Left renal pelvis (tissue), 4 donors: ENCODE measurements around the gene DDOST. TPM values are rescaled to one million over a fixed set of nuclear protein-coding genes. Genes with fewer than 3 reads are reported as not detected.
A peak's percentile ranks its signal among the peaks of the same experiment; 100 is the strongest.

ENCODE experiments used
- DNase-seq, 4 donors: peaks; one replicate each; pipeline ENCODE4 v3.0.0-alpha.2; 2013; ENCODE audit warnings: low read depth in 4 of 4, low spot score in 3 of 4
- polyA plus RNA-seq, 4 donors: library from polyadenylated mRNA; unstranded; fragments of 120-200 nt; gene quantifications; one replicate each; pipeline ENCODE4 v1.2.1, GENCODE V29; 2013; ENCODE audit not compliant: insufficient read length in 4 of 4

Gene DDOST
- polyA plus RNA-seq, 4 donors, result 207 to 243 (median 218) TPM

DNA sequence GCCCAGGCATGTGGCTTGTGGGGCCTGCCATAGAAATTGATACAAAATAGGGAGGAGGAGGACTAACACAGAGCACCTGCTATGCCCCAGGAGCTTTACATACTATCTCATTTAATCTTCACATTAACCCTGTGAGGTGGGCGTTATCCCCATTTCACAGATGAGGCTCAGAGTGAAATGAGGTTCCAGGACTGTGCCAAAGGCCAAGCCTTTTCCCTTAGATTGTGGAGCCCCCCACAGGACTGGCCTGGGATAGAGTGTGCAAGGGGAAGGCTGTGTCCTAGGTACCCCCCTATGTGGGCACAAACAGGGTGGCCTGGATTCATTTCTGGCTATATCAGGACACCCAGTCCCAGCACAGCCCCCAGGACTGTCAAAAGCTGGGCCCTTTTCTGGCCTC lies 2.2 kb upstream of the DDOST start:
- no peak for DNase-seq

DNA sequence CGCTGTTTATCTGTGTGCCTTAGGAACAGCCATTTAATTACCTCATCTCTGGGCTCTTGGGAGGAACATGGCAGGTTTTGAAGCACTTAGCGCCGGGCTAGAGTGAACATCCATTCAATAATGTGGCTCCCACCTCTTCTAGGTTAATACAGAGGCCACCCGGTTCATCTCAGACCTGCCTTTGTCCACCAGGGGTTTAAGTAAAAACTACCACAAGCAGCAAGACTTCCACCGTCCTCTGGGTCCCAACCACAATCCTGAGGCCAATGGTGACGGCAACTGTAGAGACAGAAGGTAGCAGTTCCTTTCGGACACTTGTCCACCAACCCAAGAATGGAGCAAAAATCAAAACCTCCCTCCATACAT lies 924 bp upstream of the DDOST start:
- no peak for DNase-seq

DNA sequence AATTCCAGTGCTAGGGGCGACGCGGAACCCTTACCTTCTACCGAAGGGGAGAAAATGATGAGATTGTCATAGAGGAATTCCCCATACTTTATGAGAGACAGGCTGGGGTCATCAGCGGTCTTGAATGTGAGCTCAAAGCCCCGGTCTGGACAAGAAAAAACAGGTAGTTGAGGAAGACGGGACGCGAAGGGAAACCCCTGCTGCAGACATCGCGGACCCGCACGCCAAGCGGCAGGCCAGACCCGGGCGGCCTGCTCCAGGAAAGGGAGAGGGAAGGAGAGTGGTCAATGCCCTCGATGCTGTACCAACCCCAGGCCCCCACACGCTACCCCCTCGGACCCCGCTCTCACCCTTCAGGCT lies 342 bp downstream of the DDOST start:
- no peak for DNase-seq

DNA sequence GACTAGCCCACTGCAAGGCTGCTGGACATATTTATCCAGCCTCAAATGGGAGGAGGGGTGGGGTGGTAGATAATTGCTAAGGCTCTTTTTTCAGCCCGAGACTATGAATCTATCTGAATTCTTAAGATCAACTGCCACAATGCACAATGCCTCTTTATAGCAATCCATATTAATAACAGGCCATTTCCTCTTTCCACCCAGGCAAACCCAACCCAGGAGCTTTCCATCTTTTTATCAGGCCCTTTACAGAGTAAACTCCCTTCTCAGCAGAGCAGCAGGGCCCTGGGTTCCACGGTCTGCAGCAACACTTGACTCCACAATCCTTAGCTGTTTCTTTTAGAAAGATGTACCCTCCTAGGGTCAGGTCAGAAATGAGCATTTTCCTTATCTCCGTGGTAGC lies 806 bp downstream of the DDOST start:
- DNase-seq, result no peak

DNA sequence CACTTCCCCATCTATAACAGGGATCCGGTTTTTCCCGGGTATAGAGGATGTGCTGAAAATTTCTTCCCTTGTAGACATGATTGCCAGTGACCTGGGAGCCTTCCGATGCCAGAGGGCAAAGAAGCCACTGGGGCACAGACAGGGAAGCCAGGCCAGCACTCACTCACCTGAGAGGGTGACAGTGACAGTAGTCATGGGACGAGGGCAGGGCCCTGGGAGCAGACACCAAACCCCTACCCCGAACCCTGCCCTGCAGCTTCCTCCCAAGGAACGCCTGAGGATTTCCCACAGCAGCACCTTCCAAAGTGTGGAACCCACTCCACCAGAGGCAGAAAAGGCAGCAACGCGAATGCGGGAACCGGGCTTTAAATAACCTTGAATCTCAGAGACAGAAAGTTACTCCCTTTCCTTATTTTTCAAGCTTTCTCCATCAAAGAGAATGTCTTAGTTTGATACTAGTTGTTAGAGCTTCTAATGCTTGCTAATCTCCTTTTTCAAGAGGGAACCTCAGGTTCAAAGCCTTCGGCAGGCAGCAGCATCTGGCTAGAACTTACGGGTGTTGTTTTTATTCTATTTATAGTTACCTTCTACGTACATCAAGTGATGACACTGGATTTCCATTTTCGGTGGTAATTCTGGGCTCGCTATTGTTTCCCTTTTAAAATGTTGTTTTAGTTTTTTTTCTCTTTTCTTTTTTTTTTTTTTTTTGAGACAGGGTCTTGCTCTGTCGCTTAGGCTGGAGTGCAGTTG lies 2.8 kb downstream of the DDOST start:
- no peak for DNase-seq

- DNase-seq, result no peak
These were observed 4.1 kb downstream of the DDOST start for GRCh38 chr1:20657024-20657423.

GRCh38 chr1:20654104-20654690 lies 7.0 kb downstream of the DDOST start:
- DNase-seq, result no peak

DNA sequence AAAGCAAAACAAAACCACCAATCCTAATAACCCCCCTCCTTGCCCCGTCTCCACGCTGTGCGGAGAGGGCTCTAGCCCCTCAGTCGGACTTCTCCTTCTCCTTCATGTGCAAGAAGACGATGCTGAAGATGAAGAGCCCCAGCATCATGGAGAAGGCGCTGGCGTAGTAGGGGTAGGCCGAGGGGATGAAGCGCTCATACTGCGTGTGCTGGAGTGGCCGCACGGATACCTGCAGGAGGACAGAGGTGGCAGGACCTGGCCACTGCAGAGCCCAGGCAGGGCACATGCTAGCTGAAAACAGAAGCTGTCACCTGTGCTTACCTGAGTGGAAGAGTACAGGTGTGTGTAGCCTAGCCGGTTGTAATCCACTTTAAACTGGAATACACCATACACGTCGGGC lies 8.9 kb downstream of the DDOST start:
- DNase-seq, result no peak

DNA sequence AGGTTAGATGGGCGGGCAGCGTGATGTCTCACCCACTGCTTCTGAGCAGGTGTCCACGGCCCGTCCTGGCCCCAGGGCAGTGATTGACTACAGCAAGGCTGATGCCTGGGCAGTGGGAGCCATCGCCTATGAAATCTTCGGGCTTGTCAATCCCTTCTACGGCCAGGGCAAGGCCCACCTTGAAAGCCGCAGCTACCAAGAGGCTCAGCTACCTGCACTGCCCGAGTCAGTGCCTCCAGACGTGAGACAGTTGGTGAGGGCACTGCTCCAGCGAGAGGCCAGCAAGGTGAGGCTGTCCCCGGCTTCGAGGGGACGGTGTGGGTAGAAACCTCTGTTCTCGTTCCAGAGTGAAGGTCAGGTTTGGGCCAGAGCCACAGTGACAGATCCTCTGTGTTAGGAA lies 12.2 kb downstream of the DDOST start:
- DNase-seq, result no peak

- DNase-seq, result no peak
These were observed 12.7 kb downstream of the DDOST start for GRCh38 chr1:20648438-20648837.

DNA sequence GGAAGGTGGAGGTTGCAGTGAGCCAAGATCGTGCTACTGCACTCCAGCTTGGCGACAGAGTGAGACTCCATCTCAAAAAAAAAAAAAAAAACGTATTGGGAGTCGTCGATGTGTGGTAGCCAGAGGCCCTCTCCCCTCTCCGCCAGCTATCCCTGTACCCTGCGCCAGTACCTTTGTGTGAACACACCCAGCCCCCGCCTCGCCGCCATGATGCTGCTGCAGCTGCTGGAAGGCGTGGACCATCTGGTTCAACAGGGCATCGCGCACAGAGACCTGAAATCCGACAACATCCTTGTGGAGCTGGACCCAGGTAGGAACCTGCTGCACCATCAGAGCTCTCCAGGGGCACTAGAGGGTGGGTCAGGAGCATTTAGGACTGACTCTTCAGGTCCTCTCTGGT lies 15.8 kb downstream of the DDOST start:
- DNase-seq, result no peak

DNA sequence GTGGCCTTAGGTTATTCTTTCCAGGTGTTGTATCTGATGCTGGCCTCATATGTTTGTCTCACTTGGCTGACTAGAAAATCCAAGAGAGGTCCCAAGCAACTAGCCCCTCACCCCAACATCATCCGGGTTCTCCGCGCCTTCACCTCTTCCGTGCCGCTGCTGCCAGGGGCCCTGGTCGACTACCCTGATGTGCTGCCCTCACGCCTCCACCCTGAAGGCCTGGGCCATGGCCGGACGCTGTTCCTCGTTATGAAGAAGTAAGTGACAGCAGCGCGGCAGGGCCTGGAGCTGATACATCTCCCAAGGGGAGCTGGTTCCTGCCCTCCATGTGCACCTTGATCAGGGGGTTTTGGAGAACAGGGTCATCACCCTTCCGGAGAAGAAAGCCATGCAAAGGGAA lies 16.8 kb downstream of the DDOST start:
- no peak for DNase-seq

DNA sequence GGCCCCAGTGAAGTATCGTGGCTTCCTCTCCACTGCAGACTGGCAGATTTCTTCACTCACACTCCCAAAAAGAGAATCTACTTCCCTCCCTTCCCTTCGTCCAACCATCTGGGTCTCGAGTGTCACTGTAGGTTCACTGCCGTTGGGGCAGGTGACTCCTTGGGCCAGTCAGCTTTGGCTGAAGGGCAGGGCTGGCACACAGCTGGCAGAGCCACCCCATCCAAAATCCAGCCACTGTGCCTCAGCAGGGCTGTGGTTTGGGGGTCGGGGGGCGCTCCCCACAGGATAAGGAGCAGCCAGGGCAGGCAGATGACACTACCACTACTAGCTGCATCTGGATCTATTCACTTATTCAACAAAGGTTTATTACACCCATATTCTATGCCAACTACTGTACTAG lies 18.1 kb downstream of the DDOST start:
- DNase-seq, result no peak

GRCh38 chr1:20641975-20642374 lies 19.2 kb downstream of the DDOST start:
- no peak for DNase-seq

DNA sequence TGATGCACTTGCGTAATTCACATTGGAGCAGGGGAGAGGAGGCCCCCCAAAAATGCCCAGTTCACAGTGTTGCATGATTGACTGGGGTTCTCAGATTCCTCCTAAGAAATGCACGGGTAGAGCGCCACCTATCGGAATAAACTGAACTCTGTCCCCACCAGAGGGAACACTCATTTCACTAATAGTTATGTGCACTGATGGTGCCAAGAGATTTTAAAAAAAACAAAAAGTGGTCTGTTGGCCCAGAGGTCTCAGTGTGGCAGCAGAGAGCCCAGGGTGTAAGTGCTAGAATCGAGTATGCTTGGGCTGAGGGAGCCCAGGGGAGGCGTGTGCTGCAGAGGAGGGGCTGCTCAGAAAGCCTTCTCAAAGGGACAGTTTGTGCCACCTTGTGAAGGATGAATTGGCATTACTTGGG lies 21.0 kb downstream of the DDOST start:
- peak in 1 of 4 donors; percentile 29 for DNase-seq

DNA sequence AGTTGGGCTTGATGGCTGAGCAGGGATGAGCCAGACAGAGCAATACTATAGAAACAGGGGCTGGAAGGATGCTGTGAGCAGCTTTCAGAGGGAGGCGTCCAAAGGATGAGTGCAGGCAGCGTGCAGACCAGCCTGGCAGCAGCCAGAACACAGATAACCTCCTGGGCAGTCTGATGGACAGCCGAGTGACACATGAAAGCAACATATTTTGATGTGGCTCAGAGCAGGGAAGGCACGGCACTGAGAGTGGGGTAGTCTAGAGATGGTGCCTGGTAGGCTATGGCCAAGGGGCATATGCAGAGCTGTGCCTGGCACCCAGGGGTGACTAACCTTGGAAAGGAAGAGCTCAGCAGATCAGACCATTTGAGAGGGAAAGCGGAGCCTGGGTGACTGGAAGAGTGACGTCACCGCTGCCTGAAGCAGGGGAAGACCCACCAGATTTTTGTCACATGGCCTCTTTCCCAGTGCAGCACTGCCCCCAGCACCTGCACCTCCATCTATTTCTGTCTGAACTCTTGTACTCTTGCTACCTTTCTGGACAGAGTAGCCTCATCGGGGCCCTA lies 24.3 kb downstream of the DDOST start:
- DNase-seq, result no peak

DNA sequence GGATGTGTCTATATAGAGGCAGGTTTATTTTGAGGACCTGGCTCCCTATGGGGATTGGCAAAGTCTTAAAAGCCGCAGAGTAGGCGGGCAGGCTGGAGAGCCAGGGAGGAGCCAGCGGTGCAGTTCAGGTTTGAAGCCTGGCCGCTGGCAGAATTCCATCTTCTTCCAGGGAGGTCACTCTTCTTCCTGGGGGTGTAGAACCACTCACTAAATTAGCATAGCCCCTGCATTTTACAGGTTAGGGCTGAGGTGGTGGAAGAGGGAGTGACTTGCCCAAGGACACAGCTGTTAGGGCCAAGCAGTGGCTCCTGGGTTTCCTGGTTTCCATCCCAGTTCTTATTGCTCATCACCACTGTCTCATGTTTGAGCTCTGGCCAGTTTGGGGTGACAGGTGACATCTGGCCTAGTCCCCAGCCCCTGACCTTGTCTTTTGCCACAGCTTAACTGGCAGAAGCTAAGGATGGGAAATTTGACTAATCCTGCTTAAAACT lies 26.5 kb downstream of the DDOST start:
- no peak for DNase-seq

DNA sequence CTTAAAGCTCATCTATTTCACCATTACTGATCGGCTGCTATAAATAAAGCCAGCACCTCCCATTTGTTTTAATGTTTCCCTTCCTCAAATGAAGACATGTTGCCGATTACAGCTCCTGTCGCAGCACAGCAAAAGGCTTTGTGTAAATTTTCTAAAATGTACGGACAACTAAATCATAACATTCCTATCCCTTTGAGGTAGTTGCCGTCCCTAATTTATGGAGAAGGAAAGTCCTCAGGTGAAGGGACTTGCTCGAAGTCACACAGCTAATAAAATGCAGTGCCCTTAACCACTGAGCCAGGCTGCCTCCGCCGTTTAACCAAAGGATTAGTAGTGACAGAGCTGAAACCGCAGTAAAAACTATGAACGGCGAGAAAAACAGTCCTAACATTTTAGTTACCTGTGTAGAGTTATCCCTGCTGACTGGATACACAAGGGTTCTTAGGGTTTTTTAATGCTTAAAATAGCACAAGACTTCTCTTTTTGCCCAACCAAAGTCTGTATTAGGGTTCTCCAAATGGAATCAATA lies 27.0 kb downstream of the DDOST start:
- no peak for DNase-seq

DNA sequence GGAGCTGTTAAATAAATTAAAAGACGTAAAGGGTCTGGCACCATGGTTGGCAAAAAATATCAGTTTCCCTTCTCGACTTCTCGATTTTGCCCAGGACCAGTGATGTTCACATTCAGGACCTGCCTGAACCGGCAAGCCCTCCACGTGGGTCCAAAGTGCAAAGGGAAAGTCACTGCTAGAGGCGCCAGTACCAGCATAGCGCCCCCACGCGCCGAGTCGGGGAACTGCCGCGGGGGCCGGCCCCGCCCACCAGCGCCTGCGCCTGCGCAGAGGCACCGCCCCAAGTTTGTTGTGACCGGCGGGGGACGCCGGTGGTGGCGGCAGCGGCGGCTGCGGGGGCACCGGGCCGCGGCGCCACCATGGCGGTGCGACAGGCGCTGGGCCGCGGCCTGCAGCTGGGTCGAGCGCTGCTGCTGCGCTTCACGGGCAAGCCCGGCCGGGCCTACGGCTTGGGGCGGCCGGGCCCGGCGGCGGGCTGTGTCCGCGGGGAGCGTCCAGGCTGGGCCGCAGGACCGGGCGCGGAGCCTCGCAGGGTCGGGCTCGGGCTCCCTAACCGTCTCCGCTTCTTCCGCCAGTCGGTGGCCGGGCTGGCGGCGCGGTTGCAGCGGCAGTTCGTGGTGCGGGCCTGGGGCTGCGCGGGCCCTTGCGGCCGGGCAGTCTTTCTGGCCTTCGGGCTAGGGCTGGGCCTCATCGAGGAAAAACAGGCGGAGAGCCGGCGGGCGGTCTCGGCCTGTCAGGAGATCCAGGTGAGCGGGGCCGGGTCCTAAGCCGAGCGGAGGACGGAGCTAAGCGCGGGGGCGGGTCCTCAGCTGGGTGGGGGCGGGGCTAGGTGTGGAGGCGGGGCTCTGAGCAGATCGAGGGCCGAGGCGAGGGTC lies 27.7 kb downstream of the DDOST start, which contains the start of gene PINK1:
PINK1 (plus strand) TSS at position 269 of the 875 bp plus-strand sequence; CDS start at position 360, 91 bp downstream.
- peak in 3 of 4 donors; percentile 56 to 62 (median 58) for DNase-seq

DNA sequence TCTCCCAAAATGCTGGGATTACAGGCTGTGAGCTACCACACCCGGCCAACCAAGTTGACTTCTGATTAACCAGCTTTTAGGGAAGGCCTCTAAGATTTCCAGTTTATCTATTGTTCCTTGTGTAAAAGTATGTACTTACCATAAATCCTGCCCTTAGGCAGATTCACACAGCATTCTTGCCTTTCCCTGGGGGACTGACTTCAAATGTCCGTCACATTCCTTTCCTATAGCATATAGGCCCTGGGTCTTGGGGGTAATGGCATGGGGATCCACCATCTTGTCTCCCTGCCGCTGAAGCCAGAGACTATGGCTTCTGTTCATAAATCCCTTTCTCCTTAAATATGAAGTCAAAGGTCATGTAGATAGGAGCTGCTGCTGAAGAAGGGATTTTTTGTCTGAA lies 28.8 kb downstream of the DDOST start:
- no peak for DNase-seq

GRCh38 chr1:20630729-20631128 lies 30.4 kb downstream of the DDOST start:
- DNase-seq, result no peak
